IPS DF 4.7 (cell line): ENCODE results near the gene TRIM28.
"Not testable (repeated sequence)": the region's sequence is repeated elsewhere in the genome, so short reads cannot be mapped to it uniquely, and the experiment has no call there.

ENCODE experiments used
- DNase-seq: peaks from one replicate; pipeline ENCODE4 v3.0.0-alpha.2; 2013; ENCODE audit warnings: low spot score; ENCODE audit errors: extremely low read depth

Gene TRIM28

DNA sequence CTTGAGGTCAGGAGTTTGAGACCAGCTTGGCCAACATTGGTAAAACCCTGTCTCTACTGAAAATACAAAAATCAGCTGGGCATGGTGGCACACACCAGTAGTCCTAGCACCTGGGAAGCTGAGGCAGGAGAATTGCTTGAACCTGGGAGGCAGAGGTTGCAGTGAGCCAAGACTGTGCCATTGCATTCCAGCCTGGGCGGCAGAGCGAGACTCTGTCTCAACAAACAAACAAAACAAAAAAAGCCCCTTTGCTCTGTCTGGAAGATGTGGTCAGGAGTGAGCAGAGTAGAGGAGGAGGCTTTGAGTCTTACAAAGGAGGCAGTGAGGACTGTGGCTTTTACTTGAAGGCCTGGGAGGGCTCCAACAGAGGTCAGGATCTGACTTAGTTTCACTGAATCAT, 33.7 kb downstream of the TRIM28 start:
- not testable (repeated sequence) for DNase-seq

GRCh38 chr19:58578012-58578925, 34.4 kb downstream of the TRIM28 start:
- DNase-seq: no peak

DNA sequence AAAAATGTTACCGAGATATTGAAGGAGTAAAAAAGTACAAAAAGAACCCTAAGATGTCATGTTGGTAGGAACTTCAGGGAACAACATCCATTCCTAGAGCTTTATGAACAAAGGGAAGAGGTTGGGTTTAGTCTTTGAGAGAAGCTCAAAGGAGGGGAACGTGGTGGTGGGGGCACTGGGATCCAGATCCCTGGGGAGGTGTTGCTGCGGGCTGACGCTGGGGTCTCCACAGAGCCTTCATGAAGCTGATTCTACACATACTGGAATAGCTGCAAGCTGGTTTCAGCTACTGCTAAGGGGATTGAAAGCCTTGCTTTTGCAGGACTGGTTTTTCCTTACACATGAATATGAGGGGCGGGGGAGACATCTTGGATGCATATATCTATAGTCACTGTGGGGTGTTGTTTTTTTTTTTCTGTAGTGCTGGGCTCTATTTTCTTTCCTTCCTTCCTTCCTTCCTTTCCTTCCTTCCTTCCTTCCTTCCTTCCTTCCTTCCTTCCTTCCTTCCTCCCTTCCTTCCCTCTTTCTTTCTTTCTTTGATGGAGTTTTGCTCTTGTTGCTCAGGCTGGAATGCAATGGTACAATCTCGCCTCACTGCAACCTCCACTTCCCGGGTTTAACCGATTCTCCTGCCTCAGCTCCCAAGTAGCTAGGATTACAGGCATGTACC, 35.7 kb downstream of the TRIM28 start:
- no peak for DNase-seq

DNA sequence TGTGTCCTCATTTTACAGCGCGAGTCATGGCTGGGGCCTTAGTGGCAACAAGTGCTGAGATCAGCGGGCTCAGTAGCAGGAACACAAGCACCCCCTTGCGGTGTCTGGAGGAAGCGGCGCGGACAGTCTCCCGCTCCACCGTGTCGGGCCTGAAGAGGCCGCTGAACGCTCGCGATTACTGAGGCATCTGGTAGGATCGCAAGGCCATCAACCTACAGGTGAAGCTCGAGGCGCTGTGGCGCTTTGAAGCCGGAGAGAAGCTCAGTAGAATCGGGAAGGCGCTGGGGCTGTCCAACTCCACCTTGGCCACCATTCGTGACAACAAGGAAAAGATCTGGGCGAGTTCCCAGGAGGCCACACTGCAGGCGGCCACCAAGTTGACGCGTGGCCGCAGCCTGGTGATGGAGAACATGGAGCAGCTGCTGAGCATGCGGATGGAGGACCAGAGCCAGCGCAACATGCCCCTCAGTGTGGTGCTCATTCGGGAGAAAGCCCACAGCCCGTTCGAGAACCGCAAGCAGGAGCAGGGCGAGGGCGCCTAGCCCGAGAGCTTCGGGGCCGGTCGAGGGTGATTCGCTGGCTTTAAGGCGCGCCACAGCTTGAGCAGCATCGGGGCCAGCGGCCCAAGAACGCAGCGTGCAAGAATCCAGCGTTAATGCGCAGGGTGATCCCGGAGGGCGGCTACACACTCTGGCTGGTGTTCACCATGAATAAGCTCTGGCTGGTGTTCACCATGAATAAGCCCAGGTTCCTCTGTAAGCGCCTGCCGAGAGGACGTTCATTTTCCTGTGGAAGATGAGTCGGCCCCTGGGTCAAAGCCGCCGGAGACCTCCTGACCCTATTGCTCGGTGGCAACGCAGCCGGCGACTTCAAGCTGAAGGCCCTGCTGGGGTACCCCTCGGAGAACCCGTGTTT, 37.6 kb downstream of the TRIM28 start:
- no peak for DNase-seq

DNA sequence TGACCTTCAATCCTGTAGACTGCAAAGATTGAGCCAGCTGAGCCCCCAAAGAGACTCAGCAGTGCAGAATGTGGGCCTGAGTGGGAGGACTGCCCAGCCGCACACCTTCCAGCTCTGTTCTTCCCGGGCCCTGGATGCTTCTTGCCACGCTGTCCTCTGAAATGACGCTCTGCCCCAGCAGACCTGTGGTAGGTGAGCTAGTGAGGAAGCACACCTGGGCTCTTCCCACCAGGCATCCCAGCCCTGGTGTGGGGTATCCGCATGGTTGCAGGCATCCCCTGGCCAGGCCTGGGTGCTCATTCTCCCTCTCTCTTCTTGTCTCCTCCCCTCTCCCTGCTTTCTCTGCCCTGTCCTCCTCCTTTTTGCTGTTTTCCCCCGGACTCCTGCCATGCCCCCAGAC, 39.1 kb downstream of the TRIM28 start:
- no peak for DNase-seq

- no peak for DNase-seq
These were observed 40.9 kb downstream of the TRIM28 start for GRCh38 chr19:58584498-58585441.

GRCh38 chr19:58585442-58586132, 41.7 kb downstream of the TRIM28 start:
- no peak for DNase-seq

GRCh38 chr19:58586133-58586765, 42.4 kb downstream of the TRIM28 start:
- no peak for DNase-seq
